HepG2 (cell line): ENCODE data around the gene CTNNA3. TPM values are rescaled to one million over a fixed set of nuclear protein-coding genes. Genes with fewer than 3 reads are reported as not detected.
A peak's percentile ranks its signal among the peaks of the same experiment; 100 is the strongest.

Source experiments
- ATAC-seq: fragments of 200-7000 bp; cut with Tn5 transposase; 3 replicates; pipeline ENCODE4 v1.9.1; 2020; ENCODE audit warnings: mild to moderate bottlenecking, moderate library complexity
- BruUV-seq: library from RNA; stranded (reverse); fragments of 400-500 nt; replicated peaks from 2 replicates; lab custom pipeline; 2021; lab: Mats Ljungman, UMichigan
- CTCF ChIA-PET: fragments of 300-600 bp; formaldehyde crosslinking; extraction: SDS; loops from one replicate; lab custom pipeline; 2021; ENCODE audit warnings: low total read pairs, inconsistent platforms, low intra/inter-chr PET ratio; lab: Yijun Ruan, JAX
- POLR2A ChIA-PET: fragments of 350-600 bp; sonication (Branson Sonifier 250); formaldehyde crosslinking; loops from one replicate; lab custom pipeline; 2020; ENCODE audit warnings: antibody characterized with exemption, inconsistent platforms; lab: Yijun Ruan, JAX
- DNase-seq: peaks from one replicate; pipeline ENCODE4 v3.0.0-alpha.2; 2015; ENCODE audit warnings: low spot score
- FAIRE-seq: peaks from 3 replicates; lab custom pipeline; 2011; peaks lifted over from hg19 to GRCh38; lab: Jason Lieb, UNC
- H2AFZ ChIP-seq: one replicate; pipeline ENCODE4 v1.6.1; 2011; ENCODE audit warnings: low read length, inconsistent platforms
- H3K27ac ChIP-seq: fragments of 300-600 bp; 3 replicates; pipeline ENCODE4 v1.8.0; 2011; ENCODE audit warnings: mixed run types, mild to moderate bottlenecking, mixed read lengths, low read length, inconsistent platforms; ENCODE audit not compliant: insufficient read depth; ENCODE audit errors: extremely low read length
- H3K27me3 ChIP-seq, 2 experiments: fragments of 200-600 bp in 1 of 2; 2 replicates in 1 of 2; 3 replicates in 1 of 2; pipeline versions ENCODE4 v1.6.0 to v1.8.0; 2011; ENCODE audit warnings: low read length in 2 of 2, mild to moderate bottlenecking in 2 of 2, moderate library complexity in 2 of 2, inconsistent platforms in 1 of 2; ENCODE audit not compliant: insufficient read depth in 2 of 2, control insufficient read depth in 1 of 2
- H3K36me3 ChIP-seq, 2 experiments: fragments of 200-600 bp in 1 of 2; replicated peaks in 1 of 2; 2 replicates in 1 of 2; 3 replicates in 1 of 2; pipeline versions ENCODE4 v1.5.1 to v1.8.0; 2011; ENCODE audit warnings: low read length in 2 of 2, inconsistent platforms in 1 of 2; ENCODE audit not compliant: insufficient read depth in 2 of 2, control insufficient read depth in 1 of 2
- H3K4me1 ChIP-seq: 2 replicates; pipeline ENCODE4 v1.5.1; 2012; ENCODE audit warnings: low read length, inconsistent platforms; ENCODE audit not compliant: insufficient read depth
- H3K4me2 ChIP-seq: 2 replicates; pipeline ENCODE4 v1.6.0; 2011; ENCODE audit warnings: low read depth, low read length, inconsistent platforms
- H3K4me3 ChIP-seq, 3 experiments: fragments of 200-600 bp in 1 of 3; sonication (generic), shearing (Covaris generic) in 1 of 3; replicated peaks in 1 of 3; 2 replicates each; pipeline ENCODE4 v1.5.1; 2011 to 2016; ENCODE audit warnings: low read length in 3 of 3, inconsistent platforms in 2 of 3, low read depth in 2 of 3, mild to moderate bottlenecking in 2 of 3, control low read depth in 1 of 3, mixed read lengths in 1 of 3; ENCODE audit not compliant: insufficient read depth in 1 of 3
- H3K79me2 ChIP-seq: one replicate; pipeline ENCODE4 v1.6.1; 2011; ENCODE audit warnings: low read length, inconsistent platforms; ENCODE audit not compliant: insufficient read depth
- H3K9ac ChIP-seq: 2 replicates; pipeline ENCODE4 v1.6.0; 2011; ENCODE audit warnings: mild to moderate bottlenecking, low read depth, low read length, inconsistent platforms; ENCODE audit not compliant: insufficient read depth
- H3K9me3 ChIP-seq: 2 replicates; pipeline ENCODE4 v1.5.1; 2012; ENCODE audit warnings: mild to moderate bottlenecking, low read length
- H4K20me1 ChIP-seq: 2 replicates; pipeline ENCODE4 v1.6.0; 2011; ENCODE audit warnings: inconsistent platforms, mild to moderate bottlenecking, low read length, moderate library complexity; ENCODE audit not compliant: insufficient read depth
- ARID2 ChIP-seq: sonication (generic); formaldehyde crosslinking; IDR thresholded peaks from 2 replicates; pipeline ENCODE4 v1.8.1; 2022; ENCODE audit warnings: mild to moderate bottlenecking, missing genetic modification reagents, borderline replicate concordance
- GTF2F1 ChIP-seq: fragments of 150-350 bp; IDR thresholded peaks from 2 replicates; pipeline ENCODE4 v1.6.1; 2014; ENCODE audit warnings: low read length
- MAFK ChIP-seq, 2 experiments: IDR thresholded peaks in 1 of 2; conservative IDR thresholded peaks in 1 of 2; 2 replicates each; pipeline ENCODE4 v1.6.1; 2011; ENCODE audit warnings: improper control_type of control experiment in 2 of 2, low read length in 2 of 2
- RAD51 ChIP-seq: fragments of 450-650 bp; IDR thresholded peaks from 2 replicates; pipeline ENCODE4 v1.6.1; 2016; ENCODE audit warnings: borderline replicate concordance
- ZKSCAN1 ChIP-seq: fragments of 150-350 bp; IDR thresholded peaks from 2 replicates; pipeline ENCODE4 v1.6.1; 2014; ENCODE audit warnings: low read length
- ZSCAN5A ChIP-seq: sonication (generic); formaldehyde crosslinking; IDR thresholded peaks from 2 replicates; pipeline ENCODE4 v1.8.0; 2022; ENCODE audit warnings: mild to moderate bottlenecking, missing genetic modification reagents, borderline replicate concordance
- WGBS: methylation state at CpG from one replicate; pipeline ENCODE4 v1.1.6; 2017; ENCODE audit warnings: low lambda C conversion rate; 5-methylcytosine and 5-hydroxymethylcytosine counted together
- in situ Hi-C: cut with HindIII; loops from 2 replicates; pipeline ENCODE4 v1.10.0; 2017; ENCODE audit warnings: low pct_unique_long_range_greater_than_20kb; ENCODE audit not compliant: extremely low pct_ligation_motif_present
- intact Hi-C: fragments of 100-400 bp; cut with micrococcal nuclease; formaldehyde crosslinking; loops from one replicate; pipeline ENCODE4 v1.10.0; 2022; ENCODE audit not compliant: unreplicated experiment
- polyA plus RNA-seq, 8 experiments: library from polyadenylated mRNA; depleted of rRNA in 3 of 8; stranded (reverse) in 7 of 8; unstranded in 1 of 8; fragments of >200 nt; fragmentation: Illumina TruSeq in 4 of 8; extraction: Trizol in 4 of 8; gene quantifications; 2 replicates each; pipeline versions ENCODE4 v1.2.1 to v1.2.3, GENCODE V29; 2011 to 2016; ENCODE audit warnings: low read depth in 4 of 8, missing spikeins in 1 of 8, mixed read lengths in 1 of 8; ENCODE audit not compliant: insufficient read depth in 1 of 8
- total RNA-seq, 5 experiments: library from RNA; depleted of rRNA; stranded (reverse); fragments of >200 nt; fragmentation: Illumina TruSeq; extraction: Trizol; gene quantifications; 2 replicates each; pipeline ENCODE4 v1.2.3, GENCODE V29; 2016; ENCODE audit warnings: low read depth in 1 of 5

The CTNNA3 gene
- total and polyA plus RNA-seq, 2 of the 13 experiments (the other 11 are each of a cell fraction or from before 2014, with no cell fraction given), result not detected

DNA sequence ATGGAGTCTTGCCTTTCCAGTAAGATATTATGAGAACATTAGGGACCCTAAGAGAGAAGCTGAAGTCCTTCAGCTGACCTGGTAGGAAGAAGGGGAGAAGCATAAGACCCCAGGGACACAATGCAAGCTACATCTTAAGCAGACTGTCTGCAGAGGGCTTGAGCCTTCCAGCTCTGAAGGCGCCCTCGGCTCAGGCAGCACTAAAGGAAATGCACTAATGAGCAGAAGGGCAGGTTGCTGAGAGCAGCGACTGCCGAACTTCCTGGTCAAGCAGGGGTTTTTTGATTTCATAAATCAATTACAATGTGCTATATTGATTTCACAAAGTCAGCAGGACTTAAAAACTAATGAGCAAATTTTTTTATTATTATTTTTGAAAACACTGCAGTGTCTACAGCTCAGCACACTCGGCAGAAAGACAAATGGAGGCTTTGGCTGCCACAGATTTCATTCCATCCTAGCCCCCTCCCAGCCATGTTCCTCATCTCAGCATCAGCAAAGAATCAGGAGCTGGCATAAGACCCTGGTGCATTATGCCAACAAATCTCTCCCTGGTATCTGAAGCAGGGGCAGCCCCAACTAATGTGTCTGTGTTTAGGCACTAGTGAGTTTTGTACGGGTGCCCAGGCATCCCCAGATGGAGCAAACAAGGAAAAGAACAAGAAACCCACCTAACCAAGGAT is 713.1 kb downstream of the CTNNA3 start (continued):
- TF ChIP-seq ARID2 (CRISPR knock-in tag) (no peak), ZSCAN5A (CRISPR knock-in tag) (no peak), ZKSCAN1 (no peak), RAD51 (no peak)

DNA sequence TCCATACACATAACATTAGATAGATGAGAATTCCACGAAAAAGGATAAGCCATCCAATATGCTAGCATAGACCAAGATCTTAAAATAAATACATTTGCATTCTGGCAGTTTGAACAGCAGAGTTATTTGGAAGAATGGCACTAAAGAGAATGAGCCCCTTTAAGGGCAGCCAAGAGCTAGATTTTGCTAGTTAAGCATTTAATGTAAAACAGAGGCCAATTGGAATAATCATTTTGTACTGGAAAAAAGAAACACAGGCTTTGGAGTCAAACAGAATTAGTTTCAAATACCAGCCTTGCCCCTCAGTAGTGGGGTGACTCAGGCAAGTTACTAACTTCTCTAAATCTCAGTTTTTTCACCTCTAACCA is 714.0 kb downstream of the CTNNA3 start:
- ChIA-PET POLR2A (no interaction called here), CTCF (no interaction called here)
- Histone ChIP-seq H3K9me3 (no peaks in the 10 kb centered on the region), H3K27ac (no peak overlapping the region), H3K36me3 (no peaks in the 10 kb centered on the region), H3K4me3 (no peak overlapping the region), H3K4me1 (no peaks in the 10 kb centered on the region), H3K4me2 (no peak overlapping the region), H4K20me1 (no peaks in the 10 kb centered on the region), H2AFZ (no peak overlapping the region), H3K79me2 (no peaks in the 10 kb centered on the region), H3K27me3 (no peaks in the 10 kb centered on the region), H3K9ac (no peak overlapping the region)
- no peak for FAIRE-seq
- intact Hi-C loops, result no loop called here
- TF ChIP-seq GTF2F1 (no peak), MAFK (conservative IDR thresholded peaks at IDR 0.05 in 1 of 2, IDR thresholded peaks at IDR 0.05 in 1 of 2; ENCODE audit: low read length in 2 of 2) (peak in 1 of 2 experiments; percentile 29; a peak in 2 of 4 replicates)
- ATAC-seq, result no peak
- no peak for DNase-seq
- in situ Hi-C loops, result no loop called here
- BruUV-seq, result no TSS peak
- 0% methylated on average over 1 of the region's 1 CpG for WGBS
